ENCODE data around the gene PFDN4.

DNA sequence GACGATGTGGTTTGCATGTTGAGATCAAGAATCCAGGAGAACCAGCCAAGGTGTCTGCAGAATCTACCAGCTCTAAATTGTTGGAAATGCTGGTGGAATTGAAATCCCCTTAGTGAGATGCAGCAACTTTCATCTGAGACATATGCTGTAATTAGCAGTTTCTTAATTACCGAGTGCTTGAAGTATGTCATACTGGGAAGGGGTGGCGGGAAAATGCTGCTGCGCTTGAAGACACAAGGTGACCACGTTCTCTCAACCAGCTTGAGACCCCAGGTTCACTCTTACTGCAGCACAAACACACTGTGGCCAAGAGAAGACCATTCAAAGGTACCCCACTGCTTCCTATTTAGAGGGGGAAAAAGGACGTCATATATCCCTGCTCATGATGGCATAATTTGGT, 59.0 kb downstream of the PFDN4 start:
- TF ChIP-seq, protein P1, sequence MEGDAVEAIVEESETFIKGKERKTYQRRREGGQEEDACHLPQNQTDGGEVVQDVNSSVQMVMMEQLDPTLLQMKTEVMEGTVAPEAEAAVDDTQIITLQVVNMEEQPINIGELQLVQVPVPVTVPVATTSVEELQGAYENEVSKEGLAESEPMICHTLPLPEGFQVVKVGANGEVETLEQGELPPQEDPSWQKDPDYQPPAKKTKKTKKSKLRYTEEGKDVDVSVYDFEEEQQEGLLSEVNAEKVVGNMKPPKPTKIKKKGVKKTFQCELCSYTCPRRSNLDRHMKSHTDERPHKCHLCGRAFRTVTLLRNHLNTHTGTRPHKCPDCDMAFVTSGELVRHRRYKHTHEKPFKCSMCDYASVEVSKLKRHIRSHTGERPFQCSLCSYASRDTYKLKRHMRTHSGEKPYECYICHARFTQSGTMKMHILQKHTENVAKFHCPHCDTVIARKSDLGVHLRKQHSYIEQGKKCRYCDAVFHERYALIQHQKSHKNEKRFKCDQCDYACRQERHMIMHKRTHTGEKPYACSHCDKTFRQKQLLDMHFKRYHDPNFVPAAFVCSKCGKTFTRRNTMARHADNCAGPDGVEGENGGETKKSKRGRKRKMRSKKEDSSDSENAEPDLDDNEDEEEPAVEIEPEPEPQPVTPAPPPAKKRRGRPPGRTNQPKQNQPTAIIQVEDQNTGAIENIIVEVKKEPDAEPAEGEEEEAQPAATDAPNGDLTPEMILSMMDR (IDR thresholded peaks at IDR 0.05), result no peak
- TF ChIP-seq POLR2A (IDR thresholded peaks at IDR 0.05), result no peak

Measured in transverse colon (tissue), 3 donors.